Left renal cortex interstitium (tissue), 4 donors: ENCODE results near the gene MSMO1. TPM values are rescaled to one million over a fixed set of nuclear protein-coding genes. Genes with fewer than 3 reads are reported as not detected.
"Not testable (repeated sequence)": the region's sequence is repeated elsewhere in the genome, so short reads cannot be mapped to it uniquely, and the experiment has no call there.

ENCODE experiments used
- DNase-seq, 4 donors: peaks; one replicate each; pipeline ENCODE4 v3.0.0-alpha.2; 2013; ENCODE audit warnings: low read depth in 4 of 4, low spot score in 2 of 4, missing footprints in 1 of 4
- polyA plus RNA-seq, 4 donors: library from polyadenylated mRNA; unstranded; fragments of 120-200 nt; gene quantifications; one replicate each; pipeline ENCODE4 v1.2.1, GENCODE V29; 2013; ENCODE audit not compliant: insufficient read length in 4 of 4

The MSMO1 gene
- polyA plus RNA-seq, 4 donors: 58.4 to 73.4 (median 68.0) TPM

GRCh38 chr4:165324236-165324917 lies 3.1 kb upstream of the MSMO1 start:
- DNase-seq: no peak

GRCh38 chr4:165324918-165325304 lies 2.6 kb upstream of the MSMO1 start:
- DNase-seq: no peak

- DNase-seq: no peak
These were observed 1.5 kb upstream of the MSMO1 start for GRCh38 chr4:165325732-165326512.

GRCh38 chr4:165326831-165327210 lies 648 bp upstream of the MSMO1 start:
- peak in 2 of 4 donors; percentile 40 to 83 for DNase-seq

GRCh38 chr4:165328101-165328425 lies 594 bp downstream of the MSMO1 start:
- DNase-seq: peak in 1 of 4 donors; percentile 38

- DNase-seq: no peak
These were observed 1.2 kb downstream of the MSMO1 start for GRCh38 chr4:165328708-165329107.

GRCh38 chr4:165330071-165330470 lies 2.6 kb downstream of the MSMO1 start:
- DNase-seq: no peak

- DNase-seq: no peak
These were observed 3.2 kb downstream of the MSMO1 start for GRCh38 chr4:165330666-165331065.

- DNase-seq: no peak
These were observed 3.9 kb downstream of the MSMO1 start for GRCh38 chr4:165331359-165331758.

GRCh38 chr4:165331823-165332222 lies 4.4 kb downstream of the MSMO1 start:
- DNase-seq: no peak

- DNase-seq: no peak
These were observed 5.0 kb downstream of the MSMO1 start for GRCh38 chr4:165332502-165332901.

- no peak for DNase-seq
These were observed 7.8 kb downstream of the MSMO1 start for GRCh38 chr4:165335163-165335703.

- no peak for DNase-seq
These were observed 9.3 kb downstream of the MSMO1 start for GRCh38 chr4:165336743-165337142.

- DNase-seq: not testable (repeated sequence)
These were observed 14.9 kb downstream of the MSMO1 start for GRCh38 chr4:165342340-165342739.

GRCh38 chr4:165343353-165344191 lies 16.1 kb downstream of the MSMO1 start:
- no peak for DNase-seq

GRCh38 chr4:165345666-165346417 lies 18.4 kb downstream of the MSMO1 start:
- no peak for DNase-seq

- no peak for DNase-seq
These were observed 20.4 kb downstream of the MSMO1 start for GRCh38 chr4:165347647-165348569.

- no peak for DNase-seq
These were observed 24.1 kb downstream of the MSMO1 start for GRCh38 chr4:165351359-165352130.

GRCh38 chr4:165355900-165356300 lies 28.4 kb downstream of the MSMO1 start:
- DNase-seq: no peak
